SIG-M5 treated with dmso at 0.1 percent for 504 hours (cell line): ENCODE measurements around the gene KIFC1.

Experiments
- DNase-seq: peaks from one replicate; lab custom pipeline; 2025; ENCODE audit not compliant: unreplicated experiment; lab: John Stamatoyannopoulos, UW

The KIFC1 gene

DNA sequence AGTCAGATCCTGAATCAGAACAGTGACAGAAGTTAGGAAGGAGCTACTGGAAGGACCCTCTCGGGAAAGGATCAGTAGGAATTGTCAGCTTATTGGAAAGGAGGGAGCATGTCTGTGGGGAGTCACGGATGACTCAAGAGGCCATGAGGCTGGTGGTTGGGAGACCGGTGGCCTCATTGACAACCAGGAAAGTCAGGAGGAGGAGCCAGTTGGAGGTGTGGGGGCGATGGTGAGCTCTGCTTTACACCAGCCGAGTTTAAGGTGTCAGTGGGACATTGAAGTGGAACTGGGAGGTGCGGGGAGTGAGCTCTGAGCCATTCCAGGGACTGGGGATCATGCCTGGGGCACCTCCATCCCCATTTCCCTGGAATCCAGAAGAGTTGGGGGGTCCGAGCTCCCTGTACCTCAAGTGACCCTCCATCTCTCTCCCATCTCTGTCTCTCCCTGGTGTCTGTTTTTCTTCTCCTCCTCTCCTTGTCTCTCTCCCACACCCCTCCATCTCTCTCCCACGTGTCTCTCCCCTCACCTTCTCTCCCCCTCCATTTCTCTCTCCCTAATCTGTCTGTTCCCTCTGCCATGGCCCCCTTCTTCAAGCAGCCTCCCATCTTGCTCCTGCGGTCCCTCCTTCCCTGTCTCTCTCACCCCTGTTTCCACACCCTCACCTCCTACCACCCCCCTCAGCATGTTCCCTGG is 48.5 kb downstream of the KIFC1 start:
- DNase-seq: no peak

- no peak for DNase-seq
Observed at GRCh38 chr6:33440649-33441309, 49.2 kb downstream of the KIFC1 start.

- DNase-seq: no peak
Observed at GRCh38 chr6:33441457-33441856, 49.8 kb downstream of the KIFC1 start.

DNA sequence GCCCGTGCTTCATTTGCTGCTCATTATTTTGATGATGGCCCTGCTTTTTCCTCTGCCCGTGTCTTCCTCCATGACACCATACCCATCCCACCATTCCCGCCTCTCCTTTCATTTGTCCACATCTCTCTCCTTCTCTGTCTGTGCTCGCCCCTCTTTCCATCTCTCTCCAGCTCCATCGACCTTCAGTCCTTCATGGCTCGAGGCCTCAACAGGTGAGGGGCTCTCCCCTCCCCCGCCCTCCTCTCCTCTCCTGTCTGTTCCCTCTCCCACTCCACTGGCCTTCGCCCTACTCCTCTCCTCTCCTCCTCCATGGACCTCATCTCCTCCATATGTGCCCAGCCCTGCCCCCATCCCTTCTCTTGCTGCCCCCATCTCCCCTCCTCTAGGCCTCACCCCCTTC is 50.7 kb downstream of the KIFC1 start:
- no peak for DNase-seq

GRCh38 chr6:33443025-33443424 is 51.4 kb downstream of the KIFC1 start:
- DNase-seq: no peak

DNA sequence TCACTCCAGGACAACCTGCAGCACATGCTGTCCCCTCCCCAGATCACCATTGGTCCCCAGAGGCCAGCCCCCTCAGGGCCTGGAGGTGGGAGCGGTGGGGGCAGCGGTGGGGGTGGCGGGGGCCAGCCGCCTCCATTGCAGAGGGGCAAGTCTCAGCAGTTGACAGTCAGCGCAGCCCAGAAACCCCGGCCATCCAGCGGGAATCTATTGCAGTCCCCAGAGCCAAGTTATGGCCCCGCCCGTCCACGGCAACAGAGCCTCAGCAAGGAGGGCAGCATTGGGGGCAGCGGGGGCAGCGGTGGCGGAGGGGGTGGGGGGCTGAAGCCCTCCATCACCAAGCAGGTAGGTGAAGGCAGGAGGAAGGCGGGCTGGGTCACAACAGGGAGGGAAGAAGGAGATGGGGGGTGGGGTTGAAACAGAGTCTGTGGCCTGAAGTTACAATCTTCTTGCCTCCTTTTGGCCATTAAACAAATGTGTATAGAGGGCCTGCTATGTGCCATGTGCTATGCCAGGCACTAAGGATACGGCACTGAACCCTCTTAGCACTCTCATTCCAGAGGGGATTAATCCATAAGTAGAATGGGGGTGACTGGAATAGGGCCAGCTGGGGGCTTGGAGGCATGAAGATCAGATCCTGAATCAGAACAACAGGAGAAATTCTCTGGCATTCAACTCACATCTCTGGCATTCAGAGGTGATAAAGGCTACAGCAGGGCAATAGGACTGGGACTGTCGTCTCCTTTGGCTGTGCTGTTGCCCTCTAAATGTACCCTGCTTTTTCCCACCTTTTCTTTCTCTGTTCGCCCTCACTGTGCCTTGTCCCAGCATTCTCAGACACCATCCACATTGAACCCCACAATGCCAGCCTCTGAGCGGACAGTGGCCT is 52.2 kb downstream of the KIFC1 start:
- DNase-seq: no peak

DNA sequence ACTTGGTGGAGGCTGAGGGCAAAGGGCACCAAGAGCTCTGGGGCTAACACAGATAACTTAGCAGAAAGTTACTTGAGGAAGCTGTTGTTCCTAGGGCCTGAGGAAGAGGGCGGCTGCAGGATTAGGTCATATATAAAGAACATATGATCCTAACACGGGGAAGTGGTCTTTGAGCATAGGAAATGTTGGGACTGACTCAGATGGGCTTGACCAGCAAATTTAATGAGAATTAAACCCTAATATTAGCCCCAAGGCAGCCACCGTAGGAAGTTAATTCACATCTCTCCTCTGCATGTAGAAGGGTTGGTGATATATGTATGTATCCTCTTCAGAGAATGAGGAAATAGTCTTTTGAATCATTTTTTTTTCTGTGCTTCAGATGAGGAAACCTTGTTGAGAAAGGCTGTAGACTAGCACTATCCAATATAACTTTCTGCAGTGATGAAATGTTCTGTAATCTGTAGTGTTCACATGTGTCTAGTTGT is 53.5 kb downstream of the KIFC1 start:
- peak; percentile 81 for DNase-seq

DNA sequence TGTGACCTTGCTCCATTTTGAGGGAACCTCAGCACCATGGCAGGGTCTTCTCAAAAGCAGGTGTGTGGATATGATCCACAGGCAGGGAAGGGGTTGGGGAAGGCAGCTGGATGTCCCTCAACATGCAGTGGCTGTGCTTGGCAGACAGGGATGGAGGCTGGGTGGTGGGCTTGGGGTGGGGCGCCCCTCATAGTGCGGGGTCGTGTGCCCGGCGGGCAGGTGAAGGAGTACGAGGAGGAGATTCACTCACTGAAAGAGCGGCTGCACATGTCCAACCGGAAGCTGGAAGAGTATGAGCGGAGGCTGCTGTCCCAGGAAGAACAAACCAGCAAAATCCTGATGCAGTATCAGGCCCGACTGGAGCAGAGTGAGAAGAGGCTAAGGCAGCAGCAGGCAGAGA is 54.7 kb downstream of the KIFC1 start:
- no peak for DNase-seq

- no peak for DNase-seq
Observed at GRCh38 chr6:33450434-33450833, 58.8 kb downstream of the KIFC1 start.

DNA sequence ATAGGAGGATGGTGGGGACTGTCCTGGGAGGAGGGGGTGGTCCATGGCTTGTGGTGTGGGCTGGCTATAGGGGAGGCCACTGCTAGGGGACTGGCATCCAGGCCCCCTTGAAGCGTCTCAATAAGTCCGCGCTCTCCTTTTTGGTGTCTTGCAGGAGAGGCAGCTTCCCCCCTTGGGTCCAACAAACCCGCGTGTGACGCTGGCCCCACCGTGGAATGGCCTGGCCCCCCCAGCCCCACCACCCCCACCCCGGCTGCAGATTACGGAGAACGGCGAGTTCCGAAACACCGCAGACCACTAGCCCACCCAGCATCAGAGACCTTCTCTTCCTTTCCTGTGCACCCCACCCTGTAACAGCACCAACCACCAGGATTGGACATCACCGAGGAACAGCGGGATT is 60.0 kb downstream of the KIFC1 start:
- no peak for DNase-seq

DNA sequence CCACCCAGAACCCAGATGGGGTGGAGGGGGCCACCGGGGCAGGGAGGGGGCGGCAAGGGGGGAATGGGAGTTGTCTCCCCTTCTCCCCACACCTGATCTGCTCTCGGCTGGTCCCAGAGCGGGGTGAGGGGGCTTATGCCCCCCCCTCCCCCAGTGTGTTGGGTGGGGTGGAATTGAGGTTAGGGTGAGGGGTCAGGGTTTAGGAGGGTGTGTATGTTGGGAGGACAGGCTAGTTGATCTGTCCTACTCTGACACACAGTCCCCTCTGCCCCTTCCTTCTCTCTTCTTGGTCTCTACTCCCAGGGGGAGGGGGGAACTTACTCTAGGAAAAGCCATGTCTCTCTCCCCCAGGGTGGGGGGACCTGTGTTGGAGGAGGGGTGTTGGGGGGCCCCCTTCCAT is 60.9 kb downstream of the KIFC1 start:
- DNase-seq: no peak

- no peak for DNase-seq
Observed at GRCh38 chr6:33453393-33454008, 61.9 kb downstream of the KIFC1 start.

- DNase-seq: peak; percentile 93
Observed at GRCh38 chr6:33454009-33454946, 62.7 kb downstream of the KIFC1 start, which contains the start of gene ZBTB9. ZBTB9 (plus strand) TSS chr6:33454576; CDS start chr6:33455101, 525 bp downstream.

DNA sequence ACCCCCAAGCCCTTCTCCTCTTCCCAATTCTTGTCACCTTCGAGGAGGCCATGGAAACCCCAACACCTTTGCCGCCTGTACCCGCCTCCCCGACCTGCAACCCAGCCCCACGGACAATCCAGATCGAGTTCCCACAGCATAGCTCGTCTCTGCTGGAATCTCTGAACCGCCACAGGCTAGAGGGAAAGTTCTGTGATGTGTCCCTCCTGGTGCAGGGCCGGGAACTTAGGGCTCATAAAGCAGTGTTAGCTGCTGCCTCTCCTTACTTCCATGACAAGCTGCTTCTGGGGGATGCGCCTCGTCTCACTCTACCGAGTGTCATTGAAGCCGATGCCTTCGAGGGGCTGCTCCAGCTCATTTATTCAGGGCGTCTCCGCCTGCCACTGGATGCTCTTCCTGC is 63.4 kb downstream of the KIFC1 start:
- DNase-seq: no peak

- no peak for DNase-seq
Observed at GRCh38 chr6:33456156-33456555, 64.5 kb downstream of the KIFC1 start.

GRCh38 chr6:33458676-33459075 is 67.1 kb downstream of the KIFC1 start:
- no peak for DNase-seq

- no peak for DNase-seq
Observed at GRCh38 chr6:33459226-33459625, 67.6 kb downstream of the KIFC1 start.
